GM10266 (cell line): Measurements from ENCODE around the gene MIB2.
"Not testable (repeated sequence)": the region's sequence is repeated elsewhere in the genome, so short reads cannot be mapped to it uniquely, and the experiment has no call there.

Experiments
- DNase-seq: peaks from one replicate; pipeline ENCODE4 v3.0.0; 2012; ENCODE audit errors: extremely low spot score
- CTCF ChIP-seq: IDR thresholded peaks from 2 replicates; pipeline ENCODE4 v1.5.1; 2012; ENCODE audit warnings: mild to moderate bottlenecking, low read depth; ENCODE audit not compliant: control insufficient read depth, insufficient read depth; ENCODE audit errors: missing control alignments

Gene MIB2

DNA sequence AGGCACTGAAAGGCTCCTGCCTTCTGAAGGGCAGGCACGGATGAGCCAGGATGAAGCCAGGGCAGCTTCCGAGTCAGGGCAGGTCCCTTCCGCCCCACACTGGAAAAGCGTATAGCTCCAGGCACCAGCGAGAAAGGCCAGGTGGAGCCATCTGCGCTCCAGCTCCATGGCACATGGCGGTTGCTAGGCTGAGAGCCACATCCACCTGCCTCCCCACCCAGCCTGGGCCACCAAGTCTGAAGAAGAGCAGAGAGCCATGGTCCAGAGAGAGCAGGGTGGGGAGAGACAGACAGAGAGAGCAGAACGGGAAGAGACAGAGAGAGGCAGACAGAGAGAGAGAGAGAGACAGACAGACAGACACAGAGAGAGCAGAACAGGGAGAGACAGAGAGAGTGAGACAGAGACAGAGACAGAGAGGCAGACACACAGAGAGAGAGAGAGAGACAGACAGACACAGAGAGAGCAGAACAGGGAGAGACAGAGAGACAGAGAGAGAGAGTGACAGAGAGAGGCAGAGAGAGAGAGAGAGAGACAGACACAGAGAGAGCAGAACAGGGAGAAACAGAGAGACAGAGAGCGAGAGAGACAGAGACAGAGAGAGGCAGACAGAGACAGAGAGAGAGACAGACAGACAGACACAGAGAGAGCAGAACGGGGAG is 20.6 kb upstream of the MIB2 start:
- DNase-seq: no peak
- no peak for TF ChIP-seq CTCF

- DNase-seq: not testable (repeated sequence)
Measured at GRCh38 chr1:1595341-1595740, 20.0 kb upstream of the MIB2 start.

- peak; percentile 62 for DNase-seq
- no peak for TF ChIP-seq CTCF
Measured at GRCh38 chr1:1596493-1597274, 18.6 kb upstream of the MIB2 start.

GRCh38 chr1:1597275-1597930 is 17.9 kb upstream of the MIB2 start:
- peak; percentile 38 for TF ChIP-seq CTCF
- DNase-seq: peak; percentile 72

DNA sequence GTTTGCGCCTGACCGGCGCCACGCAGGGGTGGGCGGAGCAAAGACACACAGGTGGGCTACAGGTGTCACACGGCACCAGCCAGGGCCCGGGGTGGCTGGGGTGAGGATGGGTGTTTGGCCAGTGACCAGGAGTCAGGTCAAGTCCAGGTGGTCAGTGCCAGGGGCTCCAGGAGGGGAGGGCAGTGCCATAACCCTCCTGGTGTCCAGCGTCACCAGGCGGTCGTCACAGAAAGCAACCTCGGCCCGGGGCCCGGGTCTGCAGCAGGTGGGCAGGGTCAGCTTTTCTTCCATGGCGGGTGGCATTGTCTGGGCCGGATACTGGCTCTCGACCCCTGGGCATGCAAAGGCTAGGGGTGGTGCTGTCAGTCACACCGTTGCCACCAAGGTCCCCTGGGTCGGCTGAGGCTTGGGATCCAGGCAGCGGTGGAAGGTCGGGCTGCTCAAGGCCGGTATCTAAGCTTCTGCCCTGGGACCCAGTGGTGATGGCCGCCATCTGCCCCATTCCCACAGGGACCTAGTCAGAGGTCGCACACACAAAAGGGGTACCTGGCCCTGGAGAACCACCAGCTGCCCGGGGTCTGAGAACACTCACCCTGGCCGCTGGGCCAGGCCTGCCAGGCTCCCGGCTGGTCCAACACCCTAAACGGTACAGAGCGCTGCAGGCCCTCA is 17.1 kb upstream of the MIB2 start:
- no peak for TF ChIP-seq CTCF
- peak; percentile 20 for DNase-seq

- peak; percentile 22 for DNase-seq
- TF ChIP-seq CTCF: no peak
Measured at GRCh38 chr1:1598720-1599029, 16.6 kb upstream of the MIB2 start.

DNA sequence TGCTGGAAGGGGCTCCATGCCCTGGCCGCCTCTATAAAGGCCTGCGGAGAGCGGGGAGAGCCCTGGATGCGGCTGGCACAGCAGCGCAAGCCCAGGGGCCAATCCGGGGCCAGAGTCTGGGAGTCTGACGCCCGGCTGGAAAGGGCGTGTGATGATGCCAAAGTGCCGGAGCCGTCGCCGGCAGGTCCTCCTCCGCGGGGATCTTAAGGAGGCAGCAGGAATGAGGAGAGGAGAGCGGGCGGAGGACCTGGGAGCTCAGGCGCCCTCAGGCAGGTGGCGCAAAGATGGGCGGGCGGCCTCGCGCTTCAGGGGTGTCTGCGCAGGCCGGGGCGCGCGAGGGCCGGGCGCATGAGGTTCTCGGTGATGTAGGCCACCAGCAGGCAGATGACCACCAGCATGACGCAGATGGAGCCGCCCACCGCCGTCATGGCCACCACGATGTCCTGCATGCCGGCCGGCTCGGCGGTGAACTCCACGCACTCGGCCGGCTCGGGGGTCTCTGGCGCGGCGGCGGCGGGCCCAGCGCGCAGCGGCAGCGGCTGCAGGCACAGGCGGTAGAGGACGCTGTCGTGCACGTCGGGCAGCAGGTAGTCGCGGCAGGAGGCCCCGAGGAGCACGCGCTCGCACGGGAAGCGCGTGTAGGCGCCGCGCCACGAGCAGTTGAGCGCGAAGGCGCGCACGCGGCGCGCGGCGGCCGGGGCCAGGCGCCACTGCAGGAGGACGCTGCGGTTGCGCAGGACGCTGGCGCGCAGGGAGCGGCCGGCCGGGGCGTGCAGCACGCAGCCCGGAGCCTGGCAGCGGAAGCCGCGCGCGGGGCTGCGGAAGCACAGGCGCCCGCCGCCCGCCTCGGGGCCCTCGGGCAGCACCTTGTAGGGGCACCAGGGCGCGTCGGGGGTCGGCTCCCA is 16.0 kb upstream of the MIB2 start:
- peak; percentile 76 for DNase-seq
- peak; percentile 26 for TF ChIP-seq CTCF
